HG02763 (cell line): ENCODE measurements around the gene DNAJC1.
"Not testable (repeated sequence)": the region's sequence is repeated elsewhere in the genome, so short reads cannot be mapped to it uniquely, and the experiment has no call there.

Source experiments
- ATAC-seq: cut with Tn5 transposase; IDR thresholded peaks from one replicate; pipeline ENCODE4 v1.9.1; 2021; ENCODE audit warnings: mild to moderate bottlenecking, moderate library complexity; ENCODE audit not compliant: unreplicated experiment

Gene DNAJC1

GRCh38 chr10:21740989-21741388, 262.5 kb downstream of the DNAJC1 start:
- ATAC-seq = no peak

- no peak for ATAC-seq
Measured at GRCh38 chr10:21737106-21737505, 266.4 kb downstream of the DNAJC1 start.

GRCh38 chr10:21733710-21734109, 269.8 kb downstream of the DNAJC1 start:
- ATAC-seq = no peak

GRCh38 chr10:21732067-21732772, 271.3 kb downstream of the DNAJC1 start:
- ATAC-seq = peak; percentile 73

DNA sequence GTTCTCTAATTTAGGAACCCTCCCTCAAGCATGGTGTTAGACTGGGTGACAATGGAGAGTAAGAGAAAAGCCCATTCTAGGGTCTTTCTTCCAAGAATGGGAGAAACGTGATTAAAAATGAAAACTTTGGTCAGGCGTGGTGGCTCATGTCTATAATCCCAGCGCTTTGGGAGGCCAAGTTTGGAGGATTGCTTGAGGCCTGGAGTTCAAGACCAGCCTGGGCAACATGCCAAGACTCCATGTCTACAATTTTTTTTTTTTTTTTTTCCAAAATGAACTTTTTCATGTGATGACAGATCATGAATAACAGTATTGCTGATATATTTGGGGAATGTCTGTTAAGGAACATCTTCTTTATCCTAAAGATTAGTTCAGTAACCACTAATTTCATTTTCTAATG, 274.9 kb downstream of the DNAJC1 start:
- ATAC-seq = no peak

GRCh38 chr10:21727452-21728168, 275.9 kb downstream of the DNAJC1 start:
- ATAC-seq = no peak

GRCh38 chr10:21726601-21727225, 276.8 kb downstream of the DNAJC1 start:
- ATAC-seq = no peak

- peak; percentile 89 for ATAC-seq
Measured at GRCh38 chr10:21724687-21725367, 278.7 kb downstream of the DNAJC1 start.

GRCh38 chr10:21724020-21724589, 279.4 kb downstream of the DNAJC1 start:
- no peak for ATAC-seq

DNA sequence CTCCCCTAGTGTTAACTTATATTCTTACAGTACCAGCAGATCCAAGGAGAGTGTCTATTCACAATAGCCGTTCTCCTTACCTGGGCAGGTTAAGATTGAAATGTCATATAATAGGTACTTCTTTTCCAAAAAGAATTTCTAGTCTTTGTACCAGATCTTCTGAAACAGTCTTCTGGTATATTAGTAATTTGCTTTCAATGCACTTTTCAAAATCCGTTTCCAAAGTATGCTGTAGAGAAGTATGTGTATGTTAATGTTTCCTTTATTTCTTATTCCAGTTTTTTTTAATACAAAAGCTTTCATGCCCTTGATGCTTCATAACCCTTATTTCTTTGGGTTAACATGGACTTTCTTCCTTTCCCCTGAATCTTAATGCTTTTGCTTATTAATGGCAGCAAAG, 281.3 kb downstream of the DNAJC1 start:
- no peak for ATAC-seq

DNA sequence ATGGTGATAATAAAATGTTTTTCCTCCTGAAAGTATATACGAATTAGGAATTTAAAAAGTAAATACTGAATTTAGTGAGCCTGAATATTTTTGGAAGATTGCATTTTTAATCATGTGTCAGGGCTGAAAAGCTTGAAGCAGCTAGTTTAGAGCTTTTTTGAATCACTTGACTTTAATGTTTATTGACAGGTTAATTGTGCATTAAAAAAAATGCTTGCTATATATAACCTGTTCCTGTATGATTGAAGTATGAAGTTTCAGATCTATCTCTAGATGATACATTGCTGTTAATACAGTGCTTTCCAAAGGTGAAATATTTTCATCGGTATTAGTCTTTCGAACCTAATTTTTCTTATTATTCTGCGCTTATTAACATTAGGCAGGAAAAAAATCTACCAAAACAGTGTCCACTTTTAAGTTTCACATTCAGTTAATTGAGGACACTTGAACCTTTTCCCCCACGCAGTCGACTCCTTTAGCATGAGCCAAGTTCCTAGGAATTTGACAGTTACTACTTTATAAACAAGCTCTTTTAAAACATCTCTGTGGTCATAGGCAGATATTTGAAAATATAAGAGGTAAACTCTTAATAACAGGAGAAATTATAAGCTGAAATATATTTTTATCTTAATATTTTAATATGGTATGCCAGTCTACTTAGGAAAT, 282.4 kb downstream of the DNAJC1 start:
- no peak for ATAC-seq

DNA sequence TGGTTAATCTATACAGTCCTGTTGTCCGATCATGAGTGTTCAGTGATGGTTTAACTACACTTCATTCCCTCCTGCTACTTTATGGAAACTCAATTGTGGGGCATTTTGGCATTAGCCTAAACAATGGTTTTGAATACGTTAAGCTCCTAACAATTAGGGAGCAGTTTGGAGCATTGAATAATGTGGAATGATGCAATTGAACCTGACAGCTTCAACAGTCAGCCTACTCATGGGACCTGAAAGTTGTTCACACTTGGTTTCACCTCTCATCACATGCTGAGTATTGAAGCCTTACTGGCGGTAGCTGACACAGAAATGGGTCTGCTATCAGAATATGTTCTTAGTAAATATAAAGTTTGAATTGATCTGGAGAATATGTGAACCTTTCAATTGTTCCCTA, 283.4 kb downstream of the DNAJC1 start:
- ATAC-seq = no peak

GRCh38 chr10:21719502-21719901, 284.0 kb downstream of the DNAJC1 start:
- no peak for ATAC-seq

- ATAC-seq = not testable (repeated sequence)
Measured at GRCh38 chr10:21717437-21718054, 286.0 kb downstream of the DNAJC1 start.

DNA sequence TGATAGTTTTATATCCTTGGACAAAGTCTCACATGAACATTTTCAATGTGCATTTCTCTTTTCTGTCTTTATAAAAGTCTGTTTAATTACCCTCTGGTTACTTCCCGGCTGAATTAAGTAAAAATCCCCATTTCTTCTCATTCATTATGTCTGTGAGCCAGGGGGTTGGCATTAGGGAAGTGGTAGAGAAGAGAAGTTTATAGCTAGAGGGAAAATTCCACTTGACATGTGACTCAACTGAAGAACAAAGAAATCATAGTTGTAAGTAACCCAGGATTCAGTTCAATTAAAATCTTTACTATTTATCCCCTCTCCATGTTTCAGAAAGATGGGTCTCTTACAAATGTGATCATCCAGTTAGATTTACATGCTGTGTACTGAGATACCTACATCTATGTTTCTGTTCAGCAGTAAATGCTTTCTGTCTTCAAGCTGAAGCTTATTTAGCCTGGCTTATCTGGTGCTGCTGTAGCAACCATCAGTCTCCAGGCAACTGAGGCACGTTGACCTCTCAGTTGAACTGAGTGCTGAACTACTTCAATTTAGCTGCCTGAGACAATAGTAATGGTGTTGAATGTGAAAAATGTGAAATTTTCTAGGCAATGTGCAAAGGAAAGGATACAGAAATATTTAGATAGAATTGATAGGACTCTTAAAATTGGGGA, 287.9 kb downstream of the DNAJC1 start:
- no peak for ATAC-seq

GRCh38 chr10:21712975-21713374, 290.6 kb downstream of the DNAJC1 start:
- ATAC-seq = no peak

DNA sequence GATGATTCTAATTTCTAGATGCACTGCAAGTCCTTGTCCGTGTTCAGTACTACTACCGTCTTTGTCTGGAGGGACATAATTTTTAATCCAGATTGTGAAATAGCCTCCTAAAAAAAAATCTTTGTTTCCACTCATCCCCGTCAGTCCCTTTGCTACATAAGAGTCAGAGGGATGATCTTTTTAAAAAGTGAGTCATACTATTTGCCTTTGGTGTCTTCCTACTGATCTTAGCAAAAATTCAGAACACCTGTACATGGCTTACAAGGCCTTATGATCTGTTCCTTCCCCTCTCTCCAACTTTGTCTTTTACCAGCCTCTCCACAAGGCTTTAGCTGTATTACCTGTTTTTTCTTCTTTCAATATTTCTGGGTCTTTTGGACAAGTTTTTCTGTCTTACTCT, 296.0 kb downstream of the DNAJC1 start:
- ATAC-seq = no peak
